HepG2 (cell line): ENCODE data around the gene CAPN10. TPM values are rescaled to one million over a fixed set of nuclear protein-coding genes. Genes with fewer than 3 reads are reported as not detected.

Source experiments
- CCAR2 ChIP-seq: fragments of 200-400 bp; formaldehyde crosslinking; optimal IDR thresholded peaks from 2 replicates; pipeline ENCODE3; 2018; ENCODE audit warnings: low read depth, mild to moderate bottlenecking, low read length, moderate library complexity
- CEBPG ChIP-seq: IDR thresholded peaks from 2 replicates; pipeline ENCODE4 v1.6.1; 2016
- ETV5 ChIP-seq: IDR thresholded peaks from 2 replicates; pipeline ENCODE4 v1.6.1; 2018; ENCODE audit warnings: missing biosample characterization, missing genetic modification reagents, inconsistent platforms, borderline replicate concordance
- GATAD2A ChIP-seq: IDR thresholded peaks from 2 replicates; pipeline ENCODE4 v1.6.1; 2016
- HOXA5 ChIP-seq: sonication (generic); formaldehyde crosslinking; IDR thresholded peaks from 2 replicates; pipeline ENCODE4 v1.4.0; 2020; ENCODE audit warnings: missing genetic modification reagents
- KMT2B ChIP-seq: IDR thresholded peaks from 2 replicates; pipeline ENCODE4 v1.6.1; 2016; ENCODE audit warnings: missing genetic modification reagents, missing compliant biosample characterization
- NCOA2 ChIP-seq: sonication (generic); formaldehyde crosslinking; IDR thresholded peaks from 2 replicates; pipeline ENCODE4 v1.8.0; 2022; ENCODE audit warnings: inconsistent platforms
- PBX3 ChIP-seq: sonication (generic); formaldehyde crosslinking; IDR thresholded peaks from 2 replicates; pipeline ENCODE4 v1.8.1; 2023; ENCODE audit warnings: missing genetic modification reagents, inconsistent platforms, borderline replicate concordance
- SMARCC2 ChIP-seq: fragments of 450-650 bp; IDR thresholded peaks from 2 replicates; pipeline ENCODE4 v1.6.1; 2017; ENCODE audit warnings: antibody characterized with exemption, mild to moderate bottlenecking
- SNAPC2 ChIP-seq: sonication (generic); formaldehyde crosslinking; IDR thresholded peaks from 2 replicates; pipeline ENCODE4 v1.8.1; 2022; ENCODE audit warnings: mild to moderate bottlenecking, missing genetic modification reagents
- SP5 ChIP-seq: IDR thresholded peaks from 2 replicates; pipeline ENCODE4 v1.6.1; 2016; ENCODE audit warnings: low read depth, borderline replicate concordance
- ZBTB33 ChIP-seq: sonication (generic); formaldehyde crosslinking; IDR thresholded peaks from 2 replicates; pipeline ENCODE4 v1.4.0; 2020; ENCODE audit warnings: missing genetic modification reagents
- ZBTB38 ChIP-seq: sonication (generic); formaldehyde crosslinking; IDR thresholded peaks from 2 replicates; pipeline ENCODE4 v1.5.1; 2020; ENCODE audit warnings: mild to moderate bottlenecking, missing genetic modification reagents
- ZNF256 ChIP-seq: sonication (generic); formaldehyde crosslinking; conservative IDR thresholded peaks from 2 replicates; pipeline ENCODE4 v1.4.0; 2020; ENCODE audit warnings: missing genetic modification reagents
- ZNF329 ChIP-seq: sonication (generic); formaldehyde crosslinking; IDR thresholded peaks from 2 replicates; pipeline ENCODE4 v1.9.0; 2021; ENCODE audit warnings: low read depth, mild to moderate bottlenecking, missing genetic modification reagents
- ZNF337 ChIP-seq: sonication (generic); formaldehyde crosslinking; IDR thresholded peaks from 2 replicates; pipeline ENCODE4 v1.5.1; 2020; ENCODE audit warnings: missing genetic modification reagents, low read depth, mild to moderate bottlenecking, borderline replicate concordance
- ZNF580 ChIP-seq: IDR thresholded peaks from 2 replicates; pipeline ENCODE4 v1.6.1; 2016; ENCODE audit warnings: low read depth, borderline replicate concordance
- ZNF597 ChIP-seq: sonication (generic); formaldehyde crosslinking; IDR thresholded peaks from 2 replicates; pipeline ENCODE4 v1.5.0; 2020; ENCODE audit warnings: missing genetic modification reagents
- ZNF646 ChIP-seq: sonication (generic); formaldehyde crosslinking; IDR thresholded peaks from 2 replicates; pipeline ENCODE4 v1.9.0; 2021; ENCODE audit warnings: mild to moderate bottlenecking, missing genetic modification reagents
- polyA plus RNA-seq, 8 experiments: library from polyadenylated mRNA; depleted of rRNA in 3 of 8; stranded (reverse) in 7 of 8; unstranded in 1 of 8; fragments of >200 nt; fragmentation: Illumina TruSeq in 4 of 8; extraction: Trizol in 4 of 8; gene quantifications; 2 replicates each; pipeline versions ENCODE4 v1.2.1 to v1.2.3, GENCODE V29; 2011 to 2016; ENCODE audit warnings: low read depth in 4 of 8, missing spikeins in 1 of 8, mixed read lengths in 1 of 8; ENCODE audit not compliant: insufficient read depth in 1 of 8
- total RNA-seq, 5 experiments: library from RNA; depleted of rRNA; stranded (reverse); fragments of >200 nt; fragmentation: Illumina TruSeq; extraction: Trizol; gene quantifications; 2 replicates each; pipeline ENCODE4 v1.2.3, GENCODE V29; 2016; ENCODE audit warnings: low read depth in 1 of 5

The CAPN10 gene
- total and polyA plus RNA-seq, 2 of the 13 experiments (the other 11 are each of a cell fraction or from before 2014, with no cell fraction given) = 27.6 to 32.4 TPM

- TF ChIP-seq ZNF646 (CRISPR knock-in tag) (peak; percentile 57; the same call in 1 of the 2 replicates), ZNF256 (CRISPR knock-in tag) (no peak), HOXA5 (CRISPR knock-in tag) (peak; percentile 66; the same call in 1 of the 2 replicates), PBX3 (CRISPR knock-in tag) (no peak), SNAPC2 (CRISPR knock-in tag) (no peak), ZNF580 (CRISPR knock-in tag) (peak; percentile 58; the same call in 1 of the 2 replicates), SP5 (CRISPR knock-in tag) (peak; percentile 89), GATAD2A (CRISPR knock-in tag) (peak; percentile 86), ZNF597 (no peak), CCAR2 (peak; percentile 50), ZBTB38 (CRISPR knock-in tag) (no peak), ZNF337 (no peak), ZBTB33 (CRISPR knock-in tag) (peak; percentile 53), NCOA2 (CRISPR knock-in tag) (peak; percentile 50; the same call in 1 of the 2 replicates), KMT2B (0 out of 2 replicates have a peak, but pooled peaks have one; percentile 18), ETV5 (CRISPR knock-in tag) (peak; percentile 14; the same call in 1 of the 2 replicates), SMARCC2 (no peak), ZNF329 (CRISPR knock-in tag) (no peak), CEBPG (CRISPR knock-in tag) (peak; percentile 75)
These were observed 6.5 kb upstream of the CAPN10 start (continued) for GRCh38 chr2:240579771-240580614.
